ENCODE data around the gene ADCK2. TPM values are rescaled to one million over a fixed set of nuclear protein-coding genes. Genes with fewer than 3 reads are reported as not detected.
"Not testable (repeated sequence)": the region's sequence is repeated elsewhere in the genome, so short reads cannot be mapped to it uniquely, and the experiment has no call there.

ADCK2 gene
- total RNA-seq, 2 experiments from 2014 or later, result 22.1 TPM

- peaks cover 7% of the 10 kb centered on the region for H3K9me3 Mint-ChIP-seq
- H3K4me1 Mint-ChIP-seq (ENCODE audit: low read depth), result peaks cover 2% of the 10 kb centered on the region
- no peak overlapping the region for H3K27ac Mint-ChIP-seq
- peaks cover 19% of the 10 kb centered on the region for H3K36me3 Mint-ChIP-seq (ENCODE audit: low read depth)
- intact Hi-C loops (cut with micrococcal nuclease), result no loop called here
- DNase-seq, result no peak
- CTCF ChIA-PET, result no interaction called here
- no peaks in the 10 kb centered on the region for H3K27me3 Mint-ChIP-seq (ENCODE audit: low read depth)
- no peak overlapping the region for H3K4me3 Mint-ChIP-seq
These were observed 34.4 kb downstream of the ADCK2 start for GRCh38 chr7:140707132-140707531.

GRCh38 chr7:140708764-140709163, 36.0 kb downstream of the ADCK2 start:
- H3K27ac Mint-ChIP-seq; intact Hi-C loops (cut with micrococcal nuclease); H3K4me1 Mint-ChIP-seq (ENCODE audit: low read depth); H3K9me3 Mint-ChIP-seq; DNase-seq; H3K27me3 Mint-ChIP-seq (ENCODE audit: low read depth); H3K4me3 Mint-ChIP-seq; CTCF ChIA-PET: not testable (repeated sequence)
- peaks cover 19% of the 10 kb centered on the region for H3K36me3 Mint-ChIP-seq (ENCODE audit: low read depth)

- H3K36me3 Mint-ChIP-seq (ENCODE audit: low read depth), result peaks cover 15% of the 10 kb centered on the region
- H3K4me1 Mint-ChIP-seq (ENCODE audit: low read depth); H3K4me3 Mint-ChIP-seq; intact Hi-C loops (cut with micrococcal nuclease); CTCF ChIA-PET; H3K27me3 Mint-ChIP-seq (ENCODE audit: low read depth); DNase-seq; H3K27ac Mint-ChIP-seq; H3K9me3 Mint-ChIP-seq: not testable (repeated sequence)
These were observed 39.6 kb downstream of the ADCK2 start for GRCh38 chr7:140712392-140712791.

GRCh38 chr7:140714331-140715040, 41.7 kb downstream of the ADCK2 start:
- Mint-ChIP-seq H3K27ac (no peak overlapping the region), H3K4me1 (ENCODE audit: low read depth) (no peaks in the 10 kb centered on the region), H3K4me3 (no peak overlapping the region), H3K27me3 (ENCODE audit: low read depth) (no peaks in the 10 kb centered on the region), H3K9me3 (peaks cover 10% of the 10 kb centered on the region), H3K36me3 (ENCODE audit: low read depth) (peaks cover 12% of the 10 kb centered on the region)
- intact Hi-C loops (cut with micrococcal nuclease), result no loop called here
- DNase-seq, result no peak
- CTCF ChIA-PET, result interaction anchor here (0.6 kb wide), 1 partner anchor 347 kb away, joined by 3 read pairs; no protein-coding TSS in a partner anchor

- H3K36me3 Mint-ChIP-seq (ENCODE audit: low read depth), result peaks cover under 1% of the 10 kb centered on the region
- no peak overlapping the region for H3K4me3 Mint-ChIP-seq
- intact Hi-C loops (cut with micrococcal nuclease), result loop anchor here (10.0 kb wide), 1 partner anchor 835 kb away; the partner anchor contains the start of gene AGK
- no peak overlapping the region for H3K27ac Mint-ChIP-seq
- peaks cover 18% of the 10 kb centered on the region for H3K4me1 Mint-ChIP-seq (ENCODE audit: low read depth)
- no peaks in the 10 kb centered on the region for H3K9me3 Mint-ChIP-seq
- CTCF ChIA-PET, result no interaction called here
- no peak for DNase-seq
- no peaks in the 10 kb centered on the region for H3K27me3 Mint-ChIP-seq (ENCODE audit: low read depth)
These were observed 47.0 kb downstream of the ADCK2 start for GRCh38 chr7:140719721-140720120.

GRCh38 chr7:140722254-140722653, 49.5 kb downstream of the ADCK2 start:
- Mint-ChIP-seq H3K27ac (no peak overlapping the region), H3K9me3 (no peaks in the 10 kb centered on the region), H3K4me1 (ENCODE audit: low read depth) (peaks cover 18% of the 10 kb centered on the region), H3K36me3 (ENCODE audit: low read depth) (no peaks in the 10 kb centered on the region), H3K4me3 (no peak overlapping the region), H3K27me3 (ENCODE audit: low read depth) (no peaks in the 10 kb centered on the region)
- CTCF ChIA-PET, result interaction anchor here (0.6 to 1.7 kb wide), 2 partner anchors 88 to 288 kb away, joined by 4 to 9 read pairs; no protein-coding TSS in a partner anchor
- no peak for DNase-seq
- intact Hi-C loops (cut with micrococcal nuclease), result loop anchor here (2.0 to 10.0 kb wide), 4 partner anchors 47 to 833 kb away; partner anchors contain the start of genes AGK and MKRN1

- Mint-ChIP-seq H3K27me3 (ENCODE audit: low read depth) (no peaks in the 10 kb centered on the region), H3K4me1 (ENCODE audit: low read depth) (peaks cover 18% of the 10 kb centered on the region), H3K27ac (no peak overlapping the region), H3K9me3 (no peaks in the 10 kb centered on the region), H3K4me3 (no peak overlapping the region), H3K36me3 (ENCODE audit: low read depth) (no peaks in the 10 kb centered on the region)
- intact Hi-C loops (cut with micrococcal nuclease), result loop anchor here (1.0 to 10.0 kb wide), 7 partner anchors 27 to 832 kb away; partner anchors contain the start of genes AGK, MKRN1 and NDUFB2
- peak; percentile 80 for DNase-seq
- CTCF ChIA-PET, result interaction anchor here (0.6 to 1.7 kb wide), 2 partner anchors 20 to 88 kb away, joined by 4 to 9 read pairs; no protein-coding TSS in a partner anchor
These were observed 50.3 kb downstream of the ADCK2 start for GRCh38 chr7:140723006-140723405.

- CTCF ChIA-PET, result interaction anchor here (0.6 to 1.7 kb wide), 2 partner anchors 15 to 87 kb away, joined by 3 to 9 read pairs; no protein-coding TSS in a partner anchor
- intact Hi-C loops (cut with micrococcal nuclease), result loop anchor here (1.0 to 10.0 kb wide), 7 partner anchors 27 to 831 kb away; partner anchors contain the start of genes AGK, MKRN1 and NDUFB2
- no peaks in the 10 kb centered on the region for H3K27me3 Mint-ChIP-seq (ENCODE audit: low read depth)
- no peak overlapping the region for H3K27ac Mint-ChIP-seq
- no peak overlapping the region for H3K4me3 Mint-ChIP-seq
- H3K4me1 Mint-ChIP-seq (ENCODE audit: low read depth), result peaks cover 18% of the 10 kb centered on the region
- H3K36me3 Mint-ChIP-seq (ENCODE audit: low read depth), result no peaks in the 10 kb centered on the region
- DNase-seq, result no peak
- H3K9me3 Mint-ChIP-seq, result no peaks in the 10 kb centered on the region
These were observed 50.8 kb downstream of the ADCK2 start for GRCh38 chr7:140723574-140723973.

- CTCF ChIA-PET, result interaction anchor here (0.5 kb wide), 1 partner anchor 87 kb away, joined by 3 read pairs; no protein-coding TSS in a partner anchor
- intact Hi-C loops (cut with micrococcal nuclease), result loop anchor here (10.0 kb wide), 1 partner anchor 830 kb away; the partner anchor contains the start of gene AGK
- no peak overlapping the region for H3K4me3 Mint-ChIP-seq
- no peak overlapping the region for H3K27ac Mint-ChIP-seq
- no peaks in the 10 kb centered on the region for H3K27me3 Mint-ChIP-seq (ENCODE audit: low read depth)
- peaks cover 17% of the 10 kb centered on the region for H3K4me1 Mint-ChIP-seq (ENCODE audit: low read depth)
- H3K9me3 Mint-ChIP-seq, result no peaks in the 10 kb centered on the region
- peaks cover under 1% of the 10 kb centered on the region for H3K36me3 Mint-ChIP-seq (ENCODE audit: low read depth)
- DNase-seq, result no peak
These were observed 52.0 kb downstream of the ADCK2 start for GRCh38 chr7:140724706-140725105.

- H3K27me3 Mint-ChIP-seq (ENCODE audit: low read depth), result no peaks in the 10 kb centered on the region
- no peak overlapping the region for H3K4me3 Mint-ChIP-seq
- DNase-seq, result no peak
- CTCF ChIA-PET, result interaction anchor here (0.8 to 1.6 kb wide), 8 partner anchors 12 to 506 kb away, joined by 3 to 6 read pairs (median 3); no protein-coding TSS in a partner anchor
- H3K4me1 Mint-ChIP-seq (ENCODE audit: low read depth), result peaks cover 17% of the 10 kb centered on the region
- peaks cover 2% of the 10 kb centered on the region for H3K36me3 Mint-ChIP-seq (ENCODE audit: low read depth)
- intact Hi-C loops (cut with micrococcal nuclease), result loop anchor here (10.0 kb wide), 1 partner anchor 829 kb away; the partner anchor contains the start of gene AGK
- H3K27ac Mint-ChIP-seq, result no peak overlapping the region
- no peaks in the 10 kb centered on the region for H3K9me3 Mint-ChIP-seq
These were observed 53.5 kb downstream of the ADCK2 start for GRCh38 chr7:140726281-140726680.

GRCh38 chr7:140732416-140732815, 59.7 kb downstream of the ADCK2 start:
- CTCF ChIA-PET, result interaction anchor here (0.6 kb wide), 1 partner anchor 1317 kb away, joined by 3 read pairs; no protein-coding TSS in a partner anchor
- Mint-ChIP-seq H3K27ac (no peak overlapping the region), H3K4me1 (ENCODE audit: low read depth) (no peaks in the 10 kb centered on the region), H3K4me3 (no peak overlapping the region), H3K27me3 (ENCODE audit: low read depth) (no peaks in the 10 kb centered on the region), H3K36me3 (ENCODE audit: low read depth) (peaks cover 4% of the 10 kb centered on the region), H3K9me3 (no peaks in the 10 kb centered on the region)
- no peak for DNase-seq
- intact Hi-C loops (cut with micrococcal nuclease), result no loop called here

- no peaks in the 10 kb centered on the region for H3K27me3 Mint-ChIP-seq (ENCODE audit: low read depth)
- no peak overlapping the region for H3K27ac Mint-ChIP-seq
- no peak for DNase-seq
- intact Hi-C loops (cut with micrococcal nuclease), result no loop called here
- H3K4me1 Mint-ChIP-seq (ENCODE audit: low read depth), result no peaks in the 10 kb centered on the region
- no peak overlapping the region for H3K4me3 Mint-ChIP-seq
- CTCF ChIA-PET, result no interaction called here
- no peaks in the 10 kb centered on the region for H3K9me3 Mint-ChIP-seq
- peaks cover 9% of the 10 kb centered on the region for H3K36me3 Mint-ChIP-seq (ENCODE audit: low read depth)
These were observed 61.4 kb downstream of the ADCK2 start for GRCh38 chr7:140734096-140734495.

Data from activated naive CD4-positive, alpha-beta T cell treated with anti-CD3 and anti-CD28 coated beads for 36 hours (primary cell).